GM21717 (cell line): ENCODE measurements around the gene LIPG.

Experiments
- ATAC-seq: cut with Tn5 transposase; IDR thresholded peaks from one replicate; pipeline ENCODE4 v1.9.1; 2021; ENCODE audit warnings: mild to moderate bottlenecking, moderate library complexity; ENCODE audit not compliant: unreplicated experiment

LIPG gene

GRCh38 chr18:49610022-49610445, 48.2 kb downstream of the LIPG start:
- ATAC-seq, result no peak

DNA sequence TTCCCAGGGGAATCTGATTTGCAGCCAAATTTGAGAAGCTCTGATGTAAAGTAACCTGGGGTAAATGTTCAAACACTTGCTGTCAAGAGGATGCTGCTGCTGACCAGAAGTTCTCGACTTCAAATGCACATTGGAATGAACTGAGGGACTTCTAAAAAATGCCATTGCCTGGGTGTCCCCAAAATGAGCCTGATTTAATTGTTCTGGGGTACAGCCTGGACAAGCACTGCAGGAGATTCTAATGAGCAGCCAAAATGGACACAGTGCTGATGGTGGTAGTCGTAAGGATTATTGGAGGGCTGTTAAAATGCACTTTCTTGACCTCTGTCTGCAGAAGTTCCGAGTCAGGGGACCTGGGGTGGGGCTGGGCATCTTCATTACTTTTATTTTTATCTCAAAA, 49.5 kb downstream of the LIPG start:
- no peak for ATAC-seq

- ATAC-seq, result peak; percentile 81
These were observed 50.7 kb downstream of the LIPG start for GRCh38 chr18:49612515-49613033.

DNA sequence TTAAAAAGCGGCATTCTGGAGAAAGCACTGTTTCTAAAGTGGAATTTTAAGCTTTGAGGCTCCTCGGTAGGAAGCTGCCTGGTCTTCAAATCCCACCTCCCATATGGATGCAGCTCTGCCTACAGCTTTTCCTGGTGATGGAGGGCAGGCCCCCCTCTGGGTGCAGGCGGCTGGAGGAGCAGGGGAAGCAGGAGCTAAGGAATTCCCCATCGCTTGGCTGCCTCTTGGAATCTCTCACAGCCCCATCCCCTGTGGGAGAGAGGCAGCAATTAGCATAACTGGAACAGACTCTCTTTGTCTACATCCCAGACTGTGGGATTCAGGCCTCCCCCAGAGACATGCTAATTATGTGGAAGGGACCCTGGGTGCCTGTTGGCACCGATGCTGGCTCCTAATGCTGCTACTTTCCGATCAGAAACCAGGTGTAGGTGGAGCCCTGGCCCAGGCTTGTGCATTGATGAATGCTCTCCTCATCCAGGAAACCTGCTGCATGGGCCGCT, 51.3 kb downstream of the LIPG start:
- ATAC-seq, result no peak

GRCh38 chr18:49613641-49614151, 51.8 kb downstream of the LIPG start:
- ATAC-seq, result no peak

- no peak for ATAC-seq
These were observed 54.9 kb downstream of the LIPG start for GRCh38 chr18:49616618-49617328.

GRCh38 chr18:49617329-49617695, 55.5 kb downstream of the LIPG start:
- no peak for ATAC-seq

- no peak for ATAC-seq
These were observed 56.0 kb downstream of the LIPG start for GRCh38 chr18:49617865-49618264.

GRCh38 chr18:49618742-49619681, 57.2 kb downstream of the LIPG start:
- ATAC-seq, result no peak

DNA sequence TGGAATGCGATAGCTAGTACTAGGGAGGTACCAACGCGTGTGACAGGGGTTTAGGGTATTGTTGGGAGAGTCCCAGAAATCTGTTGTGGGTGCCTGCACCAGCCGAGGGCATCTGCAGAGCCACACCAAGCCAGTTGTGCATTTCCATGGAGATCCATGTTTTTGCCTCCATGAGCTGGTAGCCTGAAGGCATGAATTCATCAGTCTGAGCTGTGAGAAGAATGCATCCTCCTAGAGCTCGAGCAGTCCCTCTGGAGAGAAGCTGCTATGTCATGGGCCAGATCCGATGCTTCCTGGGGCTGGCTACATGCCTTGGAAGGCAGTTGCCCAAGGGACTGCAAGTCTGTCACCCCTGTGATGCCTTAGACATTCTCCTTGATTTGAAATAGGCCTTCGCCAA, 57.9 kb downstream of the LIPG start:
- no peak for ATAC-seq

DNA sequence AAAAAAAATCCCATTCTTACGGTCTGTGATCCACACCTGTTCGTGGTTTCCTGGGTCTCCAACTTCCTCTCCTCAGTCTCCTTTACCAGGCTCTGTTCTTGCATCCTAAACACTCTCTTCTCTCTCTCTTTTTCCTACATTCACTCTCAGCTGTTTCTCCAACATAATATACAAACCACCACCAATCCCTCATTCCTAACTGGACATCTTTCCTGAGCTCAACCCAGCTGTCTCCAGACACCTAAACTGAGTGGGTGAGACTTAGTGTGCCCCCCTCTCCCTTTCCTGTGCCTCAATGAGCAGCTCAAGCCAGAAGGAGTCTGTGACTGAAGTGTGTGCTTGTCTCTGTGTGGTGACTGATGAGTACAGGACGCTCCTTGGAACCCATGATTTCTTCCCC, 59.4 kb downstream of the LIPG start:
- no peak for ATAC-seq

DNA sequence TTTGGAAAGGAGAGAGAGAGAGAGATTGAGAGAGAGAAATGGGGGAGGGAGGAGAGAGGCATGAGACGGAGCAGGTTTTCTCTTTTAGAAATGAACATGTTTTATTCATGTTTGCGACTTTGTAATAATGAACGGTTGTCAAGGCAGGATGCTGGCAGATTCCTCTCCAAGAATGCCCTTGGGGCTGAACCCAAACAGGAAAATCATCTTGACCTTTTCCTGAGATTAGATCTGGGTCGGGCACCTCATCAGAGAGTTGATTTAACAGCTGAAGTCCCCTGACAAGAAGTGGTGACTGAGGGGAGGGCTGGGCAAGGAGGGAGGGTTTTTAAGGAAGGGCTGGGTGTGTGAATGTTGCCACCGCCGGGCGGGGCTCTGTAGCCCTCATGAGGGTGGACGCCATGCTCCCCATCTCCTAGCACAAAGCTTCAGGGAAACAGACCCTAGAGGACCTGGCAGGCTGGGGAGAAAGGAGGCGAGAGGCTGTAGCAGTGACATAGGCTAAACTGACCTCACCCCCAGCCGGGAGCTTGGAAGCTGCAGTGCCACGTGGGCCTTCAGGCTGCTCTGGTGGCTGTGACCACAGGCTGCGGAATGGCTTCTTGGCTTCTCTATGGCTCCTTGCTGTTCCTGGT, 60.0 kb downstream of the LIPG start:
- ATAC-seq, result no peak

DNA sequence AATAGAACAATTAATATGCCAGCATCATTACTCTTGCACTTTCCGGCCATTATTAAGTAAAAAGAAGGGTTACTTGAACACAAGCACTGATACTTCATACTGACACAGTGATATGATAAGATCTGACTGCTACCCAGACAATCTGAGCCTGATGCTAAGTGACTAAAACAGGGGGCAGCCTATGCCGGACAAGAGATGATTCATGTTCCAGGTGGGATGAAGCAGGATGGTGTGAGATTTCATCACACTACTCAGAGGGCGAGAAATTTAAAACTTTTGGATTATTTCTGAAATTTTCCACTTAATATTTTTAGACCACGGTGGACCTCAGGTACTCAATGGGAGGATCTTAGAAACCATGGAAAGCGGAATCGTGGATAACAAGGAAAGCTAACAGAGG, 61.7 kb downstream of the LIPG start:
- ATAC-seq, result no peak

- ATAC-seq, result no peak
These were observed 63.3 kb downstream of the LIPG start for GRCh38 chr18:49625021-49625691.

- no peak for ATAC-seq
These were observed 65.1 kb downstream of the LIPG start for GRCh38 chr18:49626842-49627467.

DNA sequence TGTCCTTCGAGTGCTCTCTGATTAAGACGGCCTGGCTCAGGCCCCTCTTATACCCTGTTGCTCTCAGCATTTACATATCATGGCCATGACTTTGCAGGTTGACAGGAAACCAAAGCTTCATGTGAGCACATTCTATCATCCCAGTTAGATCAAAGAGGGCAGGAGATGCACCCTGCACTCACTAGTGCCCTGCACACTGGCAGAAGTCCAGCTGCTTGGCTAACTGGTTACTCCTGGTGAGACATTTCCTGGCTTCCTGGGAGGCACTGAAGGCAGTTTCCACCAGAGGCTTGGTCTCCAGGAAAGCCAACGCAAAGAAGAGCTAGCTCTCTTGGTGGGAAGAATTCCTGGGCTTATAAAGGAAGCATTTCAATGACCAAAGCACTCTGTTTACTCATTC, 66.3 kb downstream of the LIPG start:
- no peak for ATAC-seq

DNA sequence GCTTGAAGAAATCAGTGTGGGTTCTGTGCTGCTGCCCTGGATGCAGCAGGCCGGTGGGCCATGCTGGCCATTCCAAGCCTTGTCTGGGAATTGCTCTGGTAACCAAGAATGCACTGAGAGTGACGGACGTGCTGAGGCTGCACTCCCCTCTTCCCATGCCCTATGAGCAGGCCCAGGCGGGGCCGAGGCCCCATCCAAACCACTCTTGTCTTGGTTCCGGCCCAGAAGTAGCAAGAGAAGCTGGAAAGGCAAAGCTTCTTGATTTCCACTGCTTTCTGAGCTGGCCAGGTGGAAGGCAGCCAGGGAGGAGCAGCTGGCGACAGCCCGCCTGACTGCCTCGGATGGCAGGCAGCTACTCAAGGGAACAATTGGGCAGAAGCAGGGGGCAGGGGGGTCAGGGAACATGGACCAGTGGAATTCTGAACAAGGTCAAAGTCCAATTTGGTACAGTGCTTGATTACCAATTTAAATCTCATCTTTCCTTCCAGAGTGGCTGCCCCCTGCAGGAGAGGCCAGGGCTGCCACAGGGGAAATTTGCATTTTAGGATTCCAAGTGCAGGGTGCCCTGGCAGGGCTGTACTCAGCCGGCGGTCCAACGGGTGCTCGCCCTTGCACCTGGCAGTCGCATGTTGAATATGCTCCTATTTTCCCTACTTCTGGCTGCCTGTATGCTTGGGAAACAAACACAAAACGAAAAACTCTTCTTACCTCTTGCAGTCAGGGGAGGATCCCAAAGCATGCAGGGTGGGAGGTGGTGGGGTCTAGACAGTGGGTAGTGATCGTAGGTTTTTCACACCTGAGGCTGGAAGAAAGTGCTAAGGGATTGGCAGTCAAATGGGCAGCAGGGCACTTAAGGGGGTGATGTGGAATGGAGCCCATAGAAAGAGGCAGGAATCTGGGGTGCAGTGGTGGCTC, 67.3 kb downstream of the LIPG start:
- ATAC-seq, result no peak

- no peak for ATAC-seq
These were observed 68.4 kb downstream of the LIPG start for GRCh38 chr18:49630246-49630699.
